ENCODE measurements around the gene MAST4. TPM values are rescaled to one million over a fixed set of nuclear protein-coding genes. Genes with fewer than 3 reads are reported as not detected.

Gene MAST4
- total and polyA plus RNA-seq, 2 of the 8 experiments (the other 6 are each of a cell fraction or from before 2014, with no cell fraction given), result 1.5 to 2.6 TPM

DNA sequence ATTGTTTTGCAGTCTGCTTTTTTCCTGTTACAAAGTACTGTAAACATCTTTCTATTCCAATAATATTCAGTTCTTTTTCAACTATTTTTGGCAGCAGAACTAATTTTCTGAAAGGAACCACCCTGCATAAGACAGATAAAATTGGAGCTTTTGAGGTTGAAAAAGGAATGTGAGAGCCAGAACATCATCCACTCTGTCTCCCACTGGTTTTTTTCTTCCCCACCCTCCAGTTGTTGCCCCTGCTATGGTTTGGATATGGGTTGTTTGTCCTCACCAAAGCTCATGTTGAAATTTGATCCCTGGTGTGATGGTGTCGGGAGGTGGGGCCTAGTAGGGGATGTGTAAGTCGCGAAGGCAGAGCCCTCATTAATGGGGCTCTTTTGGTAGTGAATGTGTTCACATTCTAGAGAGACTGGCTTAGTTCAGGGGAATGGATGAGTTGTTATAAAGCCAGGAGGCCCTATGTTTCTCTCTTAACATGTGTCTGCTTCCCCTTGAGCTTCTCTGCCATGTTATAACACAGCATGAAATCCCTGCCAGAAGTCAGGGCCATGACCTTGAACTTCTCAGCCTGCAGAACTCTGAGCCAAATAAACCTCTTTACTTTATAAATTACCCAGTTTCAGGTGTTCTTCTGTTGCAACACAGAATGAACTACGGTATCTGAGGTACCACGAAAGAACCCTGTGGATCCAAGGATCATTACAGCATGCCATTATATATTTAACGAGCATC is 34.8 kb upstream of the MAST4 start:
- DNase-seq (ENCODE audit: low read depth in 1 of 2, low spot score in 2 of 2) (no peak), FAIRE-seq (no peak)
- WGBS, 2 experiments (ENCODE audit: extremely low coverage in 1 of 2, insufficient coverage in 1 of 2, insufficient read length in 1 of 2, insufficient replicate concordance in 2 of 2, low coverage in 1 of 2, low lambda C conversion rate in 2 of 2, missing lambda C conversion rate in 1 of 2), result 91% methylated on average over 6 of the region's 6 CpGs; no CpG with 5 or more reads in 1 of the 2 experiments
- Histone ChIP-seq H3K79me1 (ENCODE audit: low read depth, low read length) (no peaks in the 10 kb centered on the region), H3K36me3 (ENCODE audit: control insufficient read depth in 2 of 4, insufficient read depth in 4 of 4, low read length in 3 of 4) (no peaks in the 10 kb centered on the region), H2BK20ac (ENCODE audit: low read length) (no peak overlapping the region), H2BK12ac (ENCODE audit: low read depth, low read length) (no peak overlapping the region), H2AK5ac (ENCODE audit: low read depth, low read length) (no peak overlapping the region), H4K20me1 (replicated peaks in 1 of 2; ENCODE audit: control insufficient read depth in 1 of 2, insufficient read depth in 2 of 2, low read length in 2 of 2) (no peaks in the 10 kb centered on the region), H3K79me2 (ENCODE audit: control insufficient read depth in 1 of 2, insufficient read depth in 2 of 2, low read length in 2 of 2) (no peaks in the 10 kb centered on the region), H3K23me2 (ENCODE audit: low read depth, low read length) (no peaks in the 10 kb centered on the region), H3K4ac (replicated peaks; ENCODE audit: insufficient read length, low read depth, low read length) (no peak overlapping the region), H3K18ac (ENCODE audit: extremely low read depth, low read length) (no peak overlapping the region), H3K14ac (ENCODE audit: insufficient read length) (no peak overlapping the region), H2AFZ (ENCODE audit: low read length) (0 out of 2 replicates have a peak overlapping the region, but pooled peaks have one; percentile 44), H3K9me3 (ENCODE audit: insufficient read depth in 2 of 2, low read depth in 1 of 2, low read length in 1 of 2) (peaks cover 0 to 3% of the 10 kb centered on the region in 2 experiments; a peak in 1 of 4 replicates), H4K5ac (ENCODE audit: insufficient read length, low read depth, low read length) (no peak overlapping the region), H2BK120ac (replicated peaks; ENCODE audit: low read depth, low read length) (no peak overlapping the region), H3K4me3 (ENCODE audit: extremely low read depth in 1 of 4, insufficient read depth in 2 of 4, low read depth in 3 of 4, low read length in 4 of 4) (no peak overlapping the region), H4K8ac (ENCODE audit: extremely low read depth, insufficient read depth, low read length) (no peak overlapping the region), H3K27me3 (replicated peaks in 1 of 4; ENCODE audit: control insufficient read depth in 3 of 4, extremely low read depth in 1 of 4, insufficient read depth in 3 of 4, low read length in 3 of 4) (no peaks in the 10 kb centered on the region), H2BK5ac (ENCODE audit: low read depth, low read length) (no peak overlapping the region), H3K23ac (ENCODE audit: insufficient read length) (no peak overlapping the region), H2BK15ac (ENCODE audit: low read length) (no peak overlapping the region), H4K91ac (replicated peaks; ENCODE audit: insufficient read length, low read length) (no peak overlapping the region), H3K56ac (replicated peaks; ENCODE audit: insufficient read length, low read depth, low read length) (no peak overlapping the region), H3K4me1 (replicated peaks in 1 of 4; ENCODE audit: control insufficient read depth in 3 of 4, insufficient read depth in 4 of 4, low read length in 3 of 4) (no peaks in the 10 kb centered on the region), H3K27ac (ENCODE audit: low read depth, low read length) (no peak overlapping the region), H3K9ac (replicated peaks in 1 of 4; ENCODE audit: extremely low read depth in 1 of 4, low read depth in 3 of 4, low read length in 3 of 4) (no peak overlapping the region), H3K4me2 (ENCODE audit: insufficient read depth in 1 of 2, low read depth in 2 of 2, low read length in 2 of 2) (no peak overlapping the region)
- ChIA-PET CTCF (ENCODE audit: partially characterized antibody) (no interaction called here), POLR2A (ENCODE audit: partially characterized antibody) (no interaction called here)
- TF ChIP-seq RXRA (IDR thresholded peaks at IDR 0.05; ENCODE audit: insufficient read depth, low read depth, low read length) (no peak), EZH2 (IDR thresholded peaks at IDR 0.05; ENCODE audit: low read depth, low read length, severe bottlenecking) (no peak), PHF8 (conservative IDR thresholded peaks at IDR 0.05; ENCODE audit: low read depth, low read length) (no peak), TBP (IDR thresholded peaks at IDR 0.05; ENCODE audit: low read depth, low read length) (no peak), NANOG (IDR thresholded peaks at IDR 0.05; ENCODE audit: insufficient read depth, low read depth, low read length, poor library complexity, severe bottlenecking) (no peak), SUZ12 (IDR thresholded peaks at IDR 0.05; ENCODE audit: low read length) (no peak), EP300 (IDR thresholded peaks at IDR 0.05; ENCODE audit: borderline replicate concordance in 1 of 2, low read depth in 2 of 2, low read length in 2 of 2) (no peak), KDM4A (IDR thresholded peaks at IDR 0.05; ENCODE audit: low read depth, low read length, severe bottlenecking) (no peak), CTBP2 (IDR thresholded peaks at IDR 0.05; ENCODE audit: borderline replicate concordance, insufficient read depth, insufficient read length, low read length) (no peak), TAF7 (optimal IDR thresholded peaks at IDR 0.05; ENCODE audit: borderline replicate concordance, low read depth, low read length) (no peak), RBBP5 (IDR thresholded peaks at IDR 0.05; ENCODE audit: borderline replicate concordance, low read depth, low read length) (no peak)

Data from H1 (cell line).